Astrocyte (in vitro differentiated cells and primary cell): Measurements from ENCODE around the gene CHKA.

Source experiments
- CTCF ChIP-seq: IDR thresholded peaks from 2 replicates; pipeline ENCODE4 v1.5.1; 2011; ENCODE audit warnings: low read depth, mild to moderate bottlenecking, inconsistent platforms, low read length, moderate library complexity; ENCODE audit not compliant: insufficient read depth
- EZH2 ChIP-seq: IDR thresholded peaks from 2 replicates; pipeline ENCODE4 v1.6.1; 2012; ENCODE audit warnings: mild to moderate bottlenecking, low read length, inconsistent platforms; ENCODE audit not compliant: insufficient read depth

- TF ChIP-seq CTCF: no peak
- TF ChIP-seq EZH2: no peak
Measured at GRCh38 chr11:68148071-68148805, 27.1 kb upstream of the CHKA start.
